GM21367 (cell line): ENCODE data around the gene FES.
A peak's percentile ranks its signal among the peaks of the same experiment; 100 is the strongest.
"Not testable (repeated sequence)": the region's sequence is repeated elsewhere in the genome, so short reads cannot be mapped to it uniquely, and the experiment has no call there.

Experiments used
- ATAC-seq: cut with Tn5 transposase; IDR thresholded peaks from one replicate; pipeline ENCODE4 v1.9.1; 2021; ENCODE audit not compliant: unreplicated experiment

The FES gene

GRCh38 chr15:90928106-90928505 is 43.8 kb downstream of the FES start:
- not testable (repeated sequence) for ATAC-seq

- ATAC-seq: no peak
Measured at GRCh38 chr15:90929246-90930019, 45.1 kb downstream of the FES start.

- ATAC-seq: no peak
Measured at GRCh38 chr15:90930861-90931574, 46.7 kb downstream of the FES start.

- no peak for ATAC-seq
Measured at GRCh38 chr15:90931575-90931827, 47.2 kb downstream of the FES start.

- ATAC-seq: peak; percentile 43
Measured at GRCh38 chr15:90931828-90932659, 47.7 kb downstream of the FES start, which contains the start of gene HDDC3. TSS of gene HDDC3 (minus strand) at chr15:90932549. CDS start at chr15:90932540, 9 bp downstream.

GRCh38 chr15:90932660-90932991 is 48.3 kb downstream of the FES start:
- ATAC-seq: no peak

GRCh38 chr15:90933301-90933700 is 49.0 kb downstream of the FES start:
- ATAC-seq: no peak

GRCh38 chr15:90934256-90934948 is 50.1 kb downstream of the FES start:
- peak; percentile 27 for ATAC-seq

GRCh38 chr15:90934949-90935751 is 50.8 kb downstream of the FES start, which contains the start of gene UNC45A:
TSS of gene UNC45A (plus strand) at chr15:90935285. CDS start at chr15:90935325, 40 bp downstream.
- ATAC-seq: peak; percentile 54

- ATAC-seq: no peak
Measured at GRCh38 chr15:90936823-90937222, 52.5 kb downstream of the FES start.

GRCh38 chr15:90938261-90938660 is 54.0 kb downstream of the FES start:
- ATAC-seq: no peak

GRCh38 chr15:90939756-90940155 is 55.5 kb downstream of the FES start:
- ATAC-seq: no peak

- ATAC-seq: no peak
Measured at GRCh38 chr15:90941038-90941437, 56.7 kb downstream of the FES start.

- no peak for ATAC-seq
Measured at GRCh38 chr15:90942354-90943120, 58.2 kb downstream of the FES start.

- ATAC-seq: no peak
Measured at GRCh38 chr15:90945091-90945490, 60.8 kb downstream of the FES start.
